DMS79 (cell line): Measurements from ENCODE around the gene PCED1B.
"Not testable (repeated sequence)": the region's sequence is repeated elsewhere in the genome, so short reads cannot be mapped to it uniquely, and the experiment has no call there.

Experiments used
- DNase-seq: peaks from one replicate; lab custom pipeline; 2025; lab: John Stamatoyannopoulos, UW

The PCED1B gene

DNA sequence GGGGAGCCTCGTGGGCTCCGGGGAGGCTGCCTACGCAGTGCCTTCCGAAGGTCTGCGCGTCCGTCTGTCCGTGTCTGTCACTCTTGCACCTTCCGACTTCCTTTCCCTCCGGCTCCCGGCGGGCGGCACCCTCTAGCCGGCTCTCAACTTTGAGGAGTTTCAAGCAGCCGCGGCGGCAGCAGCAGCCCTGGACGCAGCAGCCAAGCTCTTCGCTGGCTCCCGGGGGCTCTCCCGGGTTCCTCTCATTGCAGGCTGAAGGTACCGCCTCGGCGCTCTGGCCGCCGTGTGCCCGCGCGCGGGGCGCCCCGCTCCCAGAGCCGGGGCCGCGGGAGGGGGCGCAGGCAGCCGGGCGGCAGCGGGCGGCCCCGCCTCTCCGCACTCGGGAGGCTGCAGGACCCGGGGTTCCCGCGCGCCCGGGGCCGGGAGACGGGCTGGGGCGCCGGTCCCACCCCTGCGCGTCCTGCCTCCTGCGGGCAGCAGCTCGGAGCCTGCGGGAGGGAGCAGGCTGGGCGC lies at the start of gene PCED1B, which contains the start of gene AMIGO2:
Gene PCED1B (plus strand): TSS at position 154 of the 513 bp plus-strand sequence. CDS start 155,443 bp downstream, outside the sequence.
Gene AMIGO2 (minus strand): TSS at position 492 of the 513 bp plus-strand sequence. CDS start 957 bp downstream, outside the sequence.
- peak; percentile 9 for DNase-seq

- DNase-seq, result no peak
Measured at GRCh38 chr12:47029903-47030302, 49.5 kb upstream of the PCED1B start.

DNA sequence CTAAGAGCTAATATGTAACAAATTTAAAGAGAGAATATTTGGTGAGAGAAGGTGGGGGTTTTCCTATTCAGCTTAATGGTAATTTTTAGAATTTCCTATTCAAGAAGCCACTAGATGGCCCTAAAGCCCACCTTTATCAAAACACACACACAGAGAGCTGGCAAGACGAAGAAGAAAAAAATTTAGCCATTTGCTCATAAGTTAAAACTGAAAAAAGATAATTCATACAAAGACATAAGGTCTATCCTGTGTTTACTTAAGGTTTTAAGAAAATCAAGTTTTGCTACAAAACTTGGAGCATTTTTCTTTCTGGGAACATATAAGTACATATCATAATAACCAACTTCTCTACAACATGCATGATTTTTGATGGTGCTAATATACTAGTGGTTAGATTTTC lies 46.8 kb upstream of the PCED1B start:
- DNase-seq, result no peak

DNA sequence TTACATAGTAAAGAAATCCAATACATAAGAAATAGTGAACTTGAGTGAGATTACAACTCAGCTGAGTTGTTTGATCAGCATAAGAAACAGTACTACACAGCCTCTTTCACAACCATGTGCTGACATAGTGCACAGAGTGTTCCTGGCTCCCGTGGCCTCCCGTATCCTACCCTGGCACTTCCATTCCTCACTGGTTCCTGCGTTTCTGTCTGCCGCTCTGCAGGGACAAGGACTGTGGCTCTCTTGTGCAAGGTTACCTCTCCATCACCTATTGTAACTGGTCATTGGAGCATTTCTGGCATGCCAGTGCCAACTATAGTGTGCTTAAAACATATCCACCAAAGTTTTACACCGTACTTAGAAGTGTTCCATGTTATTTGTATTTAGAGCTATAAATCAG lies 46.3 kb upstream of the PCED1B start:
- no peak for DNase-seq

DNA sequence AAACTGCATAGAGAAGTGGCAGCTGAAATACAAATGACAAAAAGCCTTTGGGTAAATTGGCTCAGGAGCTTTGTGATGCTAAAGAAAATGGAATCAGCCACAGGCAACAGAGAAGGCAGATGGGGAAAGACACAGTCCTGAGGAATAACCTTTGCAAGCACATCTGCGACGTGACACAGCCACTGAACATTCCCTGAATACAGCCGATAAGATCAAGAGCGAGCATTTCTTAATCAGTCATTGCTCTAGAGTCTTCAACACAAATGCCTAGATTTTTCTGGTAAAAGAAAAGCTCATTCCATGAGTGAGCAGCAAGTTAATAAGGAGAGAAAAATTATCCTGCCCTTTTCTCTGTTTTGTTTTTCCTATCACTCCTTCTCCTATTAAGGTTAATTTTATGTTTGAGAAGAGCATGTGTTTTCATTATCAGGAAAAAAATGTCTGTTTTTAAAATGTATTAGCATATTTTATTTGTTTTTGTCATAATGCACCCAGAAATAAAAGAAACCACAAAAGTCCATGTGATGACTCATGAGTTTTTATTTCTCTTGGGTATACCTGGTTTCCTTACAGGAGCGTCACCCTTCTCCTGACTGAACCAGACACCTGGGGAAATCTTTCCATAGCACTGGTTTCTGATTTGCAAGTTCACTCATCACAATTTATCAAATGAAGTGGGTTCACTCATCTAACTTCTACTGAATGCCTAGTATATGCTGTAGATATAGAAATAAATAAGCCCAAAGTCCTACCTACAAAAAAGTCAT lies 45.4 kb upstream of the PCED1B start:
- DNase-seq, result no peak

- no peak for DNase-seq
Measured at GRCh38 chr12:47034661-47035060, 44.8 kb upstream of the PCED1B start.

- no peak for DNase-seq
Measured at GRCh38 chr12:47035484-47035883, 43.9 kb upstream of the PCED1B start.

GRCh38 chr12:47038270-47038748 lies 41.1 kb upstream of the PCED1B start:
- DNase-seq, result no peak

DNA sequence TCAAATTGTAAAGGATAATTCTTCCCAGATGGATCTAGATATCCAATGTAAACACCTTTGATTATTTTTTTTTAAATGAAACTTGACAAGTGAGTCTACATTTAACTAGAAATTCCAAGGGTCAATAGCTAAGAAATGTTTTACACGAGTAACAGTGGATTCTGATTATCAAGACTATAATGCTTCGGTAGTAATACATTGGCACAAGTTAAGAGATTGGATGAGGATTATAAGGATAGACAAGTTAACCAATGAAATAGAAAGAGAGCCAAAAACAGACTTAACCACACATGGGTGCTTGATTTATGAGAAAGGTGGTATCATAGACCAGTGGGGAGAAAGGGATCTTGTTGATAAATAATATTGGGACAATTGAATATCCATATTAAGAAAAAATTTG lies 40.3 kb upstream of the PCED1B start:
- DNase-seq, result no peak

DNA sequence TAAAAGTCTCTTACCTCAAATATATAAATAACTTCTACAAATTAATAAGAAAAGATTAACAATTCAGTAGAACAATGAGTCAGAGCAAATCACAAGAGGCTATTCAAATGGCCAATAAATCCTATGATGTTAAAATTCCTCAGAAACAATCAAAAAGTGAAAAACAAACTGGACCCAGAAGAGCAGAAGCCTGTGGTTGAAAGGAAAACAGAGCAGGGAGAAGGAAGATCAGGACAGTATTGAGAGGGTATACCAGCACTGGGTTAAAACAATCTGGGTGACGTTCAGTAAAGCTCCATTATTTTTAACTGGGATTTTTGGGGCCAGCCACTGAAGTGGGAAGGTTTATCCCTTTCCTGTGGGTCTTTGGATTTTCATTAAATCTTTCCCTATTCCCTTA lies 39.7 kb upstream of the PCED1B start:
- no peak for DNase-seq

- DNase-seq, result no peak
Measured at GRCh38 chr12:47041327-47041726, 38.1 kb upstream of the PCED1B start.

GRCh38 chr12:47048541-47048940 lies 30.9 kb upstream of the PCED1B start:
- DNase-seq, result no peak

DNA sequence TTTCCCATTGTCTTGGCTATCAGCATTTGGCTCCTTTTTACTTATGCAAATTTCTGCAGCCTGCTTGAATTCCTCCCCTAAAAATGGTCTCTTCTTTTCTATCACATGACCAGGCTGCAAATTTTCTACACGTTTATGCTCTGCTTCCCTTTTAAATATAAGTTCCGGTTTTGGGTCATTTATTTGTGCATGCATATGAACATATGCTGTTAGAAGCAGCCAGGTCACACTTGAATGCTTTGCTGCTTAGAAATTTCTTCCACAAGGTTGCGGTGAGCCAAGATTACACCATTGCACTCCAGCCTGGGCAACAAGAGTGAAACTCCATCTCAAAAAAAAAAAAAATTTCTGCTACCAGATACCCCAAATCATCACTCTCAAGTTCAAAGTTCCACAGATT lies 28.1 kb upstream of the PCED1B start:
- not testable (repeated sequence) for DNase-seq

- DNase-seq, result no peak
Measured at GRCh38 chr12:47052274-47052673, 27.1 kb upstream of the PCED1B start.

GRCh38 chr12:47053961-47054360 lies 25.5 kb upstream of the PCED1B start:
- no peak for DNase-seq

DNA sequence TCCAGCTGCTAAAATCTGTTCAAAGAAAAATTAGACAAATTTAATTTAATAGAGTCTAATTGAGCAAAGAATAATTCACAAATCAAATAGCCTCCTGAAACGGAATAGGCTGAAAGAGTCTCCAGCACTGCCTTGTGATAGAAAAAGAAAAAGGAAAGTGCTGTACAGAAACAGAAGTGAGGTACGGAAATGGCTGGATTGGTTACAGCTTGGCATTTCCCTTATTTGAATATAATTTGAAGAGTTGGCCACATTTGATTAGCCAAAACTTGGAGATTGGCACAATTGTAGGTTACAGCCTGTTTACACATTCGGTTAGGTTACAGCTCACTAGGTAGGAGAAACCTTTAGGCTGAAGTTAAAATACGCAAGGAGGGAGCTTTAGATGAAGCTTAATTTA lies 24.8 kb upstream of the PCED1B start:
- no peak for DNase-seq

GRCh38 chr12:47055856-47056255 lies 23.6 kb upstream of the PCED1B start:
- DNase-seq, result not testable (repeated sequence)

DNA sequence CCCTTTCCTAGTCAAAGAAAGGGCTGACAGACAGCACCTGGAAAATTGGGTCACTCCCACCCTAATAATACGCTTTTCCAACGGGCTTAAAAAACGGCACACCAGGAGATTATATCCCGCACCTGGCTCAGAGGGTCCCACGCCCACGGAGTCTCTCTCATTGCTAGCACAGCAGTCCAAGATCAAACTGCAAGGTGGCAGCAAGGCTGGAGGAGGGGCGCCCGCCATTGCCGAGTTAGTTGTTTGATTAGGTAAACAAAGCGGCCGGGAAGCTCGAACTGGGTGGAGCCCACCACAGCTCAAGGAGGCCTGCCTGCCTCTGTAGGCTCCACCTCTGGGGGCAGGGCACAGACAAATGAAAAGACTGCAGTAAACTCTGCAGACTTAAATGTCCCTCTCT lies 22.5 kb upstream of the PCED1B start:
- not testable (repeated sequence) for DNase-seq

- not testable (repeated sequence) for DNase-seq
Measured at GRCh38 chr12:47058640-47059039, 20.8 kb upstream of the PCED1B start.

- DNase-seq, result no peak
Measured at GRCh38 chr12:47065546-47065945, 13.9 kb upstream of the PCED1B start.

DNA sequence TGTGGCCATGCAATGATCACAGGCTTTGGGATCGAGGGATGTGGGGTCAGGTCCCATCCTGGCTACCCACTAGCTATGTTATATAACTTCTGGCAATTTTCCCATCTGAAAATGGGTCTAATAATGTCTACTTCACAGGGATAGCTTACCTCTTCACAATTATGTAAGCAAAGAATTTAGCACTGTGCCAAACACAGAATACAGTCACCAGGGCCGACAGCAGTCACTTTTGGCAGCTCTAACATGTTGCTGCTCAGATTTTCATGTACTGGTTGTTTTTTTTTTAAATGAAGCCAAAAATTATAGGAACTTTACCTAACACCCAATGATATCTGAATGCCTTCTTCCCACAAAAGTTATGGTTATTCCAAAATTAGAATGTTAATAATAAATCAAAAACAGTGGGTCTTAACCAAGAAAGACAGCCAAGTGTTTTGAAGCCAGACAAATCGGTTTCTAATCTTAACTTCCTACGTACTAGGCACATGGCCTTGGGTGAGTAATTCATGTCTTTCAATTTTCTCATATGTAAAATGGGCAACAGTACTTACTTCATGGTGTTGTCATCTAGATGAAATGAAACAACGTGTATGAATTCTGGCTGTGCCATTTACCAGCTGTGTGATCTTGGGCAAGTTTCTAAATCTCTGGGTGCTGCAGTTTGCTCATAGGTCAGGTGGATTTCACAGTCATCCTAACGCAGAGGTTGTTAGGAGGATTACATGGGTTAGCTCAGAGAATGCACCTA lies 13.0 kb upstream of the PCED1B start:
- no peak for DNase-seq

DNA sequence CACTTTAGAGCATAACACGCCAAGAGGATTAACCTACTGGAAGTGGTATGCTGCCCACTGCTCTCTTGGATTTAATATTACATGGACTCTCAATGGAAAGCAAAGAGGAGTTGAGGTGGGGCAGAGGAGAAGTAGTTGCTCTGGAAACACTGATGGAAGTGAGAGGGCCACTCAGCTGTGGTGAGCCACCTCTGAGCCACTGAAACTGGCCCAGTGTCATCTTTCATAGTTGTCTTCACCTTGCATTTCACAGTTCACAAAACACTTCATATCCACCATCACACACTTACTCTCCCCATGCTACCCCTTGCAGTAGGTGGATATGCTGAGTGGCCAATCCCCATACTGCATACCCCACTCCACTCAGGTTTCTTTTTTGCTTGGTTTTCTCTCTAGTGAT lies 12.2 kb upstream of the PCED1B start:
- DNase-seq, result no peak
